HepG2 (cell line): Measurements from ENCODE around the gene OBSL1. TPM values are rescaled to one million over a fixed set of nuclear protein-coding genes. Genes with fewer than 3 reads are reported as not detected.

Experiments
- ADNP ChIP-seq: sonication (generic); formaldehyde crosslinking; IDR thresholded peaks from 2 replicates; pipeline ENCODE4 v1.4.0; 2020; ENCODE audit warnings: missing genetic modification reagents
- CCDC6 ChIP-seq: sonication (generic); formaldehyde crosslinking; IDR thresholded peaks from 2 replicates; pipeline ENCODE4 v1.8.1; 2022; ENCODE audit warnings: mild to moderate bottlenecking, missing genetic modification reagents, moderate library complexity
- CHD4 ChIP-seq: fragments of 200-600 bp; sonication (generic); IDR thresholded peaks from 2 replicates; pipeline ENCODE4 v1.7.0; 2017; ENCODE audit warnings: mild to moderate bottlenecking, low read length, borderline replicate concordance
- DMTF1 ChIP-seq: sonication (generic); formaldehyde crosslinking; IDR thresholded peaks from 2 replicates; pipeline ENCODE4 v1.4.0; 2020; ENCODE audit warnings: mild to moderate bottlenecking, missing genetic modification reagents
- PAF1 ChIP-seq: IDR thresholded peaks from 2 replicates; pipeline ENCODE4 v1.6.1; 2016; ENCODE audit warnings: missing genetic modification reagents, missing compliant biosample characterization
- PREB ChIP-seq: sonication (generic); formaldehyde crosslinking; IDR thresholded peaks from 2 replicates; pipeline ENCODE4 v1.4.0; 2020; ENCODE audit warnings: missing genetic modification reagents
- SNAPC2 ChIP-seq: sonication (generic); formaldehyde crosslinking; IDR thresholded peaks from 2 replicates; pipeline ENCODE4 v1.8.1; 2022; ENCODE audit warnings: mild to moderate bottlenecking, missing genetic modification reagents
- STAG1 ChIP-seq: sonication (generic); formaldehyde crosslinking; IDR thresholded peaks from 2 replicates; pipeline ENCODE4 v1.4.0; 2020; ENCODE audit warnings: missing genetic modification reagents
- THYN1 ChIP-seq: sonication (generic); formaldehyde crosslinking; IDR thresholded peaks from 2 replicates; pipeline ENCODE4 v1.8.1; 2023; ENCODE audit warnings: low read depth, mild to moderate bottlenecking, moderate library complexity, missing genetic modification reagents, borderline replicate concordance
- ZBTB37 ChIP-seq: sonication (generic); formaldehyde crosslinking; IDR thresholded peaks from 2 replicates; pipeline ENCODE4 v1.4.0; 2020; ENCODE audit warnings: mild to moderate bottlenecking, missing genetic modification reagents
- ZBTB38 ChIP-seq: sonication (generic); formaldehyde crosslinking; IDR thresholded peaks from 2 replicates; pipeline ENCODE4 v1.5.1; 2020; ENCODE audit warnings: mild to moderate bottlenecking, missing genetic modification reagents
- ZFP82 ChIP-seq: sonication (generic); formaldehyde crosslinking; IDR thresholded peaks from 2 replicates; pipeline ENCODE4 v1.5.1; 2020; ENCODE audit warnings: mild to moderate bottlenecking, missing genetic modification reagents, borderline replicate concordance
- ZNF124 ChIP-seq: sonication (generic); formaldehyde crosslinking; IDR thresholded peaks from 2 replicates; pipeline ENCODE4 v1.4.0; 2020; ENCODE audit warnings: missing genetic modification reagents
- ZNF326 ChIP-seq: sonication (generic); formaldehyde crosslinking; IDR thresholded peaks from 2 replicates; pipeline ENCODE4 v1.4.0; 2020; ENCODE audit warnings: missing genetic modification reagents, borderline replicate concordance
- ZNF362 ChIP-seq: sonication (generic); formaldehyde crosslinking; IDR thresholded peaks from 2 replicates; pipeline ENCODE4 v1.4.0; 2020; ENCODE audit warnings: missing genetic modification reagents, mild to moderate bottlenecking, borderline replicate concordance
- ZNF574 ChIP-seq: sonication (generic); formaldehyde crosslinking; IDR thresholded peaks from 2 replicates; pipeline ENCODE4 v1.4.0; 2020; ENCODE audit warnings: missing genetic modification reagents
- ZNF619 ChIP-seq: sonication (generic); formaldehyde crosslinking; IDR thresholded peaks from 2 replicates; pipeline ENCODE4 v1.4.0; 2020; ENCODE audit warnings: mild to moderate bottlenecking, missing genetic modification reagents
- ZNF652 ChIP-seq: IDR thresholded peaks from 2 replicates; pipeline ENCODE4 v1.6.1; 2016; ENCODE audit warnings: low read depth, borderline replicate concordance
- polyA plus RNA-seq, 8 experiments: library from polyadenylated mRNA; depleted of rRNA in 3 of 8; stranded (reverse) in 7 of 8; unstranded in 1 of 8; fragments of >200 nt; fragmentation: Illumina TruSeq in 4 of 8; extraction: Trizol in 4 of 8; gene quantifications; 2 replicates each; pipeline versions ENCODE4 v1.2.1 to v1.2.3, GENCODE V29; 2011 to 2016; ENCODE audit warnings: low read depth in 4 of 8, missing spikeins in 1 of 8, mixed read lengths in 1 of 8; ENCODE audit not compliant: insufficient read depth in 1 of 8
- total RNA-seq, 5 experiments: library from RNA; depleted of rRNA; stranded (reverse); fragments of >200 nt; fragmentation: Illumina TruSeq; extraction: Trizol; gene quantifications; 2 replicates each; pipeline ENCODE4 v1.2.3, GENCODE V29; 2016; ENCODE audit warnings: low read depth in 1 of 5
- TF ChIP-seq, protein P1 (sequence below): sonication (generic); formaldehyde crosslinking; IDR thresholded peaks from 2 replicates; pipeline ENCODE4 v1.5.0; 2020; ENCODE audit warnings: missing genetic modification reagents

Gene OBSL1
- total and polyA plus RNA-seq, 2 of the 13 experiments (the other 11 are each of a cell fraction or from before 2014, with no cell fraction given): 86.7 to 218 TPM

DNA sequence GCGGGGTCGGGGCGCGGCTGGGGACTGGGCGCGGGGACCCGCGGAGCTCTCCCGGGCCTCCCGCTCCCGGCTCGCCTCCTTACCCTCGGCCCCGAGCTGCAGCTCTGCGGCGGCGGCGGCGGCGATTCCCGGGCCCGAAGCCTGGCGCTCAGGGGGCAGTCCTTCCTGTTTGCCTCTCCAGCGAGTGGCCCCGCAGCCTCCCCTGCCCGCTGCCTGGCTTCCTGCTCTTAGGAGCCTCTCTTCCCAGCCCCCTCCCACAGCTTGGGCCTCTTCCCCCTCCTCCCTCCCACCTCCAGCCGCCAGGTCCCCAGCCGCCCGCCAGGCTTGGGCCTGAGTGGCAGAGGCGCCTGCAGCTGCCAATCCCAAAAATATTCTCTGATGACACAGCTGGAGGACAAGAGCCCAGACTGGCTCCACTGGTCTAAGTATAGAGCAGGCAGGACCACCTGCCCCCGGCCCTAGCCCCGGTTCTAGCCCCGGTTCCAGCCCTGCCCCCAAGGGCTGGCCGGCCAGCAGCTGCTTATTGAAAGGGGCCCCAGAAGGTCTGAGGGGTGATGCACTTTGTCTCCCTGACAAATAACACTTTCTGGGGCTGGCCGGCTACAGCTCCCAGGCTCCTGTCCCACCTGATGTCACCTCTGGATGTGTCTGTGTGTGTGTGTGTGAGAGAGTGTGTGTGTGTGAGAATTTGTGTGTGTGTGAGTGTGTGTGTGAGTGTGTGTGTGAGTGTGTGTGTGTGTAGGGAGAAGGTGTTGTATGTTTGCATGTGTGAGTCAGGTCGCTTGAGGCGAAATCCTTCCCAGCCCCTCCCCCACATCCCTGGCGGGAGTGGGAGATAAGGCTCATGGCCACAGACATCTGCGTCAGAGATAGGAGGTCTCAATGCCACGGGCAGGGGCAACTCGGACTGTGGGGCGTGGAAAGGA, at the start of gene OBSL1 (continued):
- TF ChIP-seq ZBTB37 (peak; percentile 72), DMTF1 (no peak), SNAPC2 (no peak), CHD4 (no peak; the same call in 1 of the 2 replicates), ZNF326 (CRISPR knock-in tag) (no peak), THYN1 (CRISPR knock-in tag) (no peak), CCDC6 (CRISPR knock-in tag) (peak; percentile 57; the same call in 1 of the 2 replicates), ZNF362 (CRISPR knock-in tag) (no peak), ZFP82 (no peak), ADNP (CRISPR knock-in tag) (no peak), ZNF619 (CRISPR knock-in tag) (no peak; the same call in 1 of the 2 replicates), PAF1 (CRISPR knock-in tag) (no peak), STAG1 (no peak), ZBTB38 (CRISPR knock-in tag) (0 out of 2 replicates have a peak, but pooled peaks have one; percentile 4), ZNF124 (CRISPR knock-in tag) (peak; percentile 44; the same call in 1 of the 2 replicates), ZNF574 (peak; percentile 64), PREB (no peak), ZNF652 (CRISPR knock-in tag) (no peak)
- TF ChIP-seq, protein P1, sequence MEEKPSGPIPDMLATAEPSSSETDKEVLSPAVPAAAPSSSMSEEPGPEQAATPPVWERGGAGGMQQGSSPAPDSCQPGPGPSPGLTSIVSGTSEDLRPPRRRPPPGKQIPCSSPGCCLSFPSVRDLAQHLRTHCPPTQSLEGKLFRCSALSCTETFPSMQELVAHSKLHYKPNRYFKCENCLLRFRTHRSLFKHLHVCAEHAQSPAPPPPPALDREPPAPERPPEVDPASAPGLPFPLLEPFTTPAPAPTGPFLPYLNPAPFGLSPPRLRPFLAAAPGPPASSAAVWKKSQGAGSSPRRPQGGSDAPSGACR (CRISPR knock-in tag): no peak
